Muscle of arm (tissue), 14 donors: Measurements from ENCODE around the gene RELB. TPM values are rescaled to one million over a fixed set of nuclear protein-coding genes. Genes with fewer than 3 reads are reported as not detected.
"Not testable (repeated sequence)": the region's sequence is repeated elsewhere in the genome, so short reads cannot be mapped to it uniquely, and the experiment has no call there.

Experiments
- DNase-seq: peaks from one replicate; pipeline ENCODE4 v3.0.0-alpha.2; 2013
- long read RNA-seq, 11 donors: transcript quantifications; one replicate each; lab custom pipeline, GENCODE V29; 2026
- polyA plus RNA-seq, 12 donors: library from polyadenylated mRNA; unstranded; fragments of 120-200 nt; gene quantifications; one replicate each; pipeline ENCODE4 v1.2.1, GENCODE V29; 2013; ENCODE audit not compliant: insufficient read length in 12 of 12

Gene RELB
- polyA plus RNA-seq: 10 to 100 TPM in 1 of 12 donors, 1 to 10 TPM in 10, not detected in 1; 2.7 to 11.7 (median 4.6) TPM
- long read RNA-seq, donor 1: 0 reads
- long read RNA-seq, donor 2: 0 reads
- long read RNA-seq, donor 3: 0 reads
- long read RNA-seq, donor 4: 0 reads
- long read RNA-seq, donor 5: 0 reads
- long read RNA-seq, donor 6: 0 reads
- long read RNA-seq, donor 7: 0 reads
- long read RNA-seq, donor 8, partial matches to known transcripts: 0 of 1 reads
- long read RNA-seq, donor 8, other reads (novel, unspliced or antisense): 0 of 1 reads
- long read RNA-seq, donor 9, partial matches to known transcripts: 0 of 1 reads
- long read RNA-seq, donor 9, other reads (novel, unspliced or antisense): 0 of 1 reads
- long read RNA-seq, donor 10: 0 reads
- long read RNA-seq, donor 11: 0 reads

GRCh38 chr19:45001087-45001739, at the start of gene RELB:
RELB (plus strand) TSS chr19:45001464; CDS start chr19:45001580, 116 bp downstream.
- DNase-seq: peak; percentile 93

- no peak for DNase-seq
Observed at GRCh38 chr19:44954278-44954648, 47.0 kb upstream of the RELB start.

GRCh38 chr19:44954649-44955504, 46.4 kb upstream of the RELB start, which contains the start of gene CLPTM1:
CLPTM1 (plus strand) TSS chr19:44955380; CDS start chr19:44955396, 16 bp downstream.
- DNase-seq: peak; percentile 97

- DNase-seq: no peak
Observed at GRCh38 chr19:44955505-44956439, 45.5 kb upstream of the RELB start.

GRCh38 chr19:44957526-44957925, 43.7 kb upstream of the RELB start:
- no peak for DNase-seq

- DNase-seq: no peak
Observed at GRCh38 chr19:44958090-44958489, 43.2 kb upstream of the RELB start.

- no peak for DNase-seq
Observed at GRCh38 chr19:44959691-44960090, 41.6 kb upstream of the RELB start.

GRCh38 chr19:44960906-44961728, 40.1 kb upstream of the RELB start:
- DNase-seq: no peak

- no peak for DNase-seq
Observed at GRCh38 chr19:44961821-44962220, 39.4 kb upstream of the RELB start.

GRCh38 chr19:44968118-44968517, 33.1 kb upstream of the RELB start:
- no peak for DNase-seq

GRCh38 chr19:44968670-44969069, 32.6 kb upstream of the RELB start:
- DNase-seq: no peak

GRCh38 chr19:44969437-44969836, 31.8 kb upstream of the RELB start:
- DNase-seq: no peak

GRCh38 chr19:44971451-44971850, 29.8 kb upstream of the RELB start:
- not testable (repeated sequence) for DNase-seq

GRCh38 chr19:44972802-44973201, 28.5 kb upstream of the RELB start:
- DNase-seq: no peak

- no peak for DNase-seq
Observed at GRCh38 chr19:44973982-44974735, 27.1 kb upstream of the RELB start.

- DNase-seq: no peak
Observed at GRCh38 chr19:44974857-44975256, 26.4 kb upstream of the RELB start.

GRCh38 chr19:44975444-44975843, 25.8 kb upstream of the RELB start:
- DNase-seq: no peak

GRCh38 chr19:44984005-44984404, 17.3 kb upstream of the RELB start:
- DNase-seq: no peak

- DNase-seq: no peak
Observed at GRCh38 chr19:44985445-44985844, 15.8 kb upstream of the RELB start.
